ENCODE results near the gene PNMA6F. TPM values are rescaled to one million over a fixed set of nuclear protein-coding genes. Genes with fewer than 3 reads are reported as not detected.
"Not testable (repeated sequence)": the region's sequence is repeated elsewhere in the genome, so short reads cannot be mapped to it uniquely, and the experiment has no call there.

PNMA6F gene
- total RNA-seq, 2 experiments from 2014 or later: not detected

- CTCF ChIA-PET: no interaction called here
Observed at GRCh38 chrX:153310901-153311300, 10.7 kb downstream of the PNMA6F start.

DNA sequence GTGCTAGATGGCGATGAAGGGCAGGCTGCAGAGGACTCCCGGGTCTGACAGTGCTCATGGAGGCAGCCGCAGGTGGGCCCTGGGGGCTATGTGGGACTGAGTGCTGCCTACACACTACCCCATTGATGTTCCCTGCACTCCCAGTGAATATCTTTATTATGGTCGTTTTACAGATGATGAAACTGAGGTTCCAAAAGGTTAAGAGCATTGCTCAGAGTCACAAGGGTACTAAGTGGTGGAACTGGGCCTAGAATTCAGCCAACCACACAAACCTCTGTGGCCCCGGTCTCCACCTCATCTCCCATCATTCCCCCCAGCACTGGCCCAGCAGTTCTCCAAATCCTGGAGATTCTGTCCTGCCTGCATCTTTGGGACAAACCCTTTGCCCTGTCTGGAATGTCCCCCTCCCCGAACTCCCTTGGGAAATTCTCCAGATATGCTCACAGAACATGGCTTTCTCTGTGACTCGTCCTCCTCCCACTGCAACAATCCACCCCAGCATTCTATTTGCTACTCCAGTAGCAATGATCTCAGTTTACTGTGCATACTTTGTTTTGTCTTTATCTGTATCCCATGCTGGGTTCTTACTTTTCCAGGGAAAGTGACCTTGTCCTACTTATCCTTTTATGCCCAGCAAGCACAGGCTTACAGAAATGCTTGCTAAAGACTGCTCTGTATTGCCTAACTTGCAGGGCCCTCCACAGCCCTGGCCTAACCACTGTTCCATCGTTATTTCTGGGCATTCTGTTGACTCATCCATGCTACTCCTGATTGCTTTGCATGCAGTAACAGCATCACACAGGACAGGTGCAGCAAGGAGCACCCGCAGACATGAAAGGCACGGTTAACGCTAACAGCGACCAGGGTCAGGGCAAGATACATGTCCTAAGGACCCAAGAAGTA, 14.0 kb downstream of the PNMA6F start:
- intact Hi-C loops (cut with DNase I, micrococcal nuclease): no loop called here
- Mint-ChIP-seq H3K27me3 (peaks cover 6% of the 10 kb centered on the region), H3K4me1 (no peaks in the 10 kb centered on the region), H3K36me3 (ENCODE audit: low read depth) (no peaks in the 10 kb centered on the region), H3K4me3 (no peak overlapping the region), H3K9me3 (ENCODE audit: low read depth) (no peaks in the 10 kb centered on the region), H3K27ac (no peak overlapping the region)
- ATAC-seq: no peak
- DNase-seq: no peak
- ChIA-PET CTCF (no interaction called here), POLR2A (no interaction called here)

More at GRCh38 chrX:153310901-153311300, 10.7 kb downstream of the PNMA6F start:
- no peaks in the 10 kb centered on the region for H3K4me1 Mint-ChIP-seq
- no peak overlapping the region for H3K4me3 Mint-ChIP-seq
- no peak overlapping the region for H3K27ac Mint-ChIP-seq
- POLR2A ChIA-PET: no interaction called here
- intact Hi-C loops (cut with DNase I, micrococcal nuclease): no loop called here
- H3K27me3 Mint-ChIP-seq: no peaks in the 10 kb centered on the region
- ATAC-seq (no peak), DNase-seq (no peak)
- H3K36me3 Mint-ChIP-seq (ENCODE audit: low read depth): no peaks in the 10 kb centered on the region
- H3K9me3 Mint-ChIP-seq (ENCODE audit: low read depth): no peaks in the 10 kb centered on the region

DNA sequence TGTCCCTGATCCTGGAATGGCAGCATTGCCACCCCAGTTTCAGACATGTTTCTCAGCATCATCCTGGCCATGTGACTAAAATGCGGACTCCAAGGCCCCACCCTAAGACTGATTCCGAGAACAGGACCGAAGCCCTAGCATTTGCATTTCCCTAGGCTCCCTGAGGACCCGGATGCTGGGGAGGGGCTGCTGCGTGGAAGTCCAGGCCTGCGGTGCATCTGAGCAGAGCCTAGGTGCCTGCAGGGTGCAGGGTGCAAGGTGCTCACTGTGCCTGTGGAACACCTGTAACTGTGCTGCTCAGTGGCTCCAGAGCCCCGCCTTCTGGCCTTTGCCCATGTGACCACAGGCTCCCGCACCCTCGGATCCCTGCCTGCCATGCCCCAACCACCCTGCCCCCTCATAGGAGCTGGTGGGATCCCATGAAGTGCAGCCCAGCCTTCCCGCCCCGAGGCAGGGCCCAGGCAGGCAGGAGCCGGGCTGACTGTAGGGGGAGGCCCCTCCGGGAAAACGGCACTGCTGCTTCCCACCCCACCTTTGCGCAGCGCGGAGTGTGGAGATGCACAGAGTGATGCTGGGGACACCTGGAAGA, 14.9 kb downstream of the PNMA6F start:
- Mint-ChIP-seq H3K9me3 (ENCODE audit: low read depth) (no peaks in the 10 kb centered on the region), H3K4me3 (no peak overlapping the region), H3K27me3 (peaks cover 6% of the 10 kb centered on the region), H3K36me3 (ENCODE audit: low read depth) (no peaks in the 10 kb centered on the region), H3K4me1 (no peaks in the 10 kb centered on the region), H3K27ac (no peak overlapping the region)
- POLR2A ChIA-PET: no interaction called here
- intact Hi-C loops (cut with DNase I, micrococcal nuclease): no loop called here
- no peak for DNase-seq
- no peak for ATAC-seq
- CTCF ChIA-PET: no interaction called here

DNA sequence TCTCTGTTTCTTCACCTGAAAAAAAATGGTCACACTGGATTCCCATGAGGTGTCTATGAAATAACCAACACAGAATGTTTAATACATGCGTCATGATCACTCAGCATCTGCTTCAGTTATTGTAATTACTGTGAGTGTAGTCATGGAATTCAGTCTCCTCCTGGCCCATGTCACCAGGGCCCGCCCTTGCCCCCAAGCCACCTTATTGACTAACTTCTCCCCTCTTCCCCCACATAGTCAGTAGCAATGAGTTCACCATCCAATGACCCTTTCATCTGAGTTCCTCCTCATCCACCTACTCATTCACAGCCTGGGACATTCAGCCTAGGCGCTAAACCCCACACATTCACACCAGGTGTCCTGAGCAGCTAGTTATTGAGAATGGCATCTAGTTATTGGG, 15.6 kb downstream of the PNMA6F start:
- no peak overlapping the region for H3K4me3 Mint-ChIP-seq
- H3K9me3 Mint-ChIP-seq (ENCODE audit: low read depth): no peaks in the 10 kb centered on the region
- H3K27ac Mint-ChIP-seq: no peak overlapping the region
- H3K36me3 Mint-ChIP-seq (ENCODE audit: low read depth): no peaks in the 10 kb centered on the region
- no peak for DNase-seq
- POLR2A ChIA-PET: no interaction called here
- ATAC-seq: no peak
- H3K4me1 Mint-ChIP-seq: no peaks in the 10 kb centered on the region
- H3K27me3 Mint-ChIP-seq: peaks cover 6% of the 10 kb centered on the region
- CTCF ChIA-PET: no interaction called here
- intact Hi-C loops (cut with DNase I, micrococcal nuclease): no loop called here

GRCh38 chrX:153304988-153305736, 16.4 kb downstream of the PNMA6F start:
- no peaks in the 10 kb centered on the region for H3K4me1 Mint-ChIP-seq
- H3K36me3 Mint-ChIP-seq (ENCODE audit: low read depth): no peaks in the 10 kb centered on the region
- intact Hi-C loops (cut with DNase I, micrococcal nuclease): no loop called here
- H3K27me3 Mint-ChIP-seq: peaks cover 6% of the 10 kb centered on the region
- no peaks in the 10 kb centered on the region for H3K9me3 Mint-ChIP-seq (ENCODE audit: low read depth)
- ChIA-PET POLR2A (no interaction called here), CTCF (interaction anchor here (0.8 kb wide), 1 partner anchor 40 kb away, joined by 3 read pairs; no protein-coding TSS in a partner anchor)
- no peak for ATAC-seq
- H3K27ac Mint-ChIP-seq: no peak overlapping the region
- DNase-seq: no peak
- H3K4me3 Mint-ChIP-seq: no peak overlapping the region

- Mint-ChIP-seq H3K9me3 (ENCODE audit: low read depth) (no peaks in the 10 kb centered on the region), H3K4me3 (no peak overlapping the region), H3K36me3 (ENCODE audit: low read depth) (no peaks in the 10 kb centered on the region), H3K27ac (no peak overlapping the region), H3K27me3 (peaks cover 9% of the 10 kb centered on the region), H3K4me1 (no peaks in the 10 kb centered on the region)
- DNase-seq (no peak), ATAC-seq (no peak)
- POLR2A ChIA-PET: interaction anchor here (0.5 kb wide), 1 partner anchor 80 kb away, joined by 4 read pairs; no protein-coding TSS in a partner anchor
- intact Hi-C loops (cut with DNase I, micrococcal nuclease): no loop called here
- CTCF ChIA-PET: interaction anchor here (0.6 kb wide), 1 partner anchor 46 kb away, joined by 3 read pairs; no protein-coding TSS in a partner anchor
Observed at GRCh38 chrX:153303276-153304262, 18.0 kb downstream of the PNMA6F start.

DNA sequence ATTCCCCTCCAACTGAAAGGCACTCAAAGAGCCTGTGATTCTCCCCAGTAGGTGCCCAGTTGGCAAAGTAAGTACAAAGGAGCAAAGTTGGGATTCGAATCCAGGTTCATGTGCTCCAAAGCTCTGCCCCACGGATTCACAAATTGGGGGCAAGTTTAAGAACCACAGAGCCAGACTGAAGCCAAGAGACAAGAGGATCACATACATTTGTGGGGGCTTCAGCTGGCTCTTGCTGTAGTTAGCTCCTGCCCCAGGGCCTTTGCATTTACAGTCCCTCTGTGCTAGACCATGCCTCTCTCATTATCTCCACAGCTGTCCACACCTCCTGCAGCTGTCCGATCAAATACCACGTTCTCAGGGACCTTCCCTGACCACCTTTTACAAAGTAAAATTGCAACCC, 18.8 kb downstream of the PNMA6F start:
- ChIA-PET POLR2A (no interaction called here), CTCF (no interaction called here)
- DNase-seq: no peak
- no peak overlapping the region for H3K4me3 Mint-ChIP-seq
- H3K27me3 Mint-ChIP-seq: peaks cover 9% of the 10 kb centered on the region
- no peak overlapping the region for H3K27ac Mint-ChIP-seq
- no peaks in the 10 kb centered on the region for H3K4me1 Mint-ChIP-seq
- intact Hi-C loops (cut with DNase I, micrococcal nuclease): no loop called here
- no peaks in the 10 kb centered on the region for H3K9me3 Mint-ChIP-seq (ENCODE audit: low read depth)
- no peaks in the 10 kb centered on the region for H3K36me3 Mint-ChIP-seq (ENCODE audit: low read depth)
- no peak for ATAC-seq

DNA sequence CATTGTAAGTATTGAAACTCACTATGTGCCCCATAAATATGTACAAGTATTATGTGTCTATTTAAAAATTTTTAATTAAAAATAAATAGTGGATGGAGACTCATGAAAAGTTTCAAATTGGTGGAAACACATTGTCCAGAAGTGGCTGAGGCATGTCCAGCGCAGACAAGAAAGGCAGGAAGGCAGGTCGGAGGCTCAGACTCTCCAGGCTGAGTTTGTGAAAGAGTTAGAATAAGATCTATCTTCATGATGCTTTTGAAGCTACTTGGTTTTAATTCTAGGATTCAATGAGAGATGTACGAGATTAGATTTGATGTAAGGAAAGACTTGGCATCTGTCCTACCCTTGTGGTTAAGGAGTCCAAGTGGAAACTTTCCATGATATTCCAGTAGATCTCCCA, 19.8 kb downstream of the PNMA6F start:
- Mint-ChIP-seq H3K27ac (no peak overlapping the region), H3K4me3 (no peak overlapping the region), H3K27me3 (peaks cover 9% of the 10 kb centered on the region), H3K4me1 (no peaks in the 10 kb centered on the region), H3K9me3 (ENCODE audit: low read depth) (no peaks in the 10 kb centered on the region), H3K36me3 (ENCODE audit: low read depth) (no peaks in the 10 kb centered on the region)
- ChIA-PET POLR2A (no interaction called here), CTCF (no interaction called here)
- DNase-seq (no peak), ATAC-seq (no peak)
- intact Hi-C loops (cut with DNase I, micrococcal nuclease): no loop called here

DNA sequence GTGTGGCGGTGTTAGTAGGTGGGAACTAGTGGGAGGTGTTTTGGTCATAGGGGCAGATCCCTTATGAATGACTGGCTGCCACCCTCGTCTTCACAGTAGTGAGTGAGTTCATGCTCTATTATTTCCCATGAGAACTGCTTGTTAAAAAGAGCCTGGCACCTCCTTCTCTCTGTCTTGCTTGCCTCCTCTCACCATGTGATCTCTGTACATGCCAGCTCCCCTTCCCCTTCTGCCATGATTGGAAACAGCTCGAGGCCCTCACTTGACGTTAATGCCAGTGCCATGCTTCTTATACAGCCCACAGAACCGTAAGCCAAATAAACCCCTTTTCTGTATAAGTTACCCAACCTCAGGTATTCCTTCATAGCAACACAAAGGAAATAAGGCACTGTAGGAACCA, 21.7 kb downstream of the PNMA6F start:
- H3K27me3 Mint-ChIP-seq: peaks cover 9% of the 10 kb centered on the region
- H3K27ac Mint-ChIP-seq: no peak overlapping the region
- CTCF ChIA-PET: no interaction called here
- H3K4me1 Mint-ChIP-seq: no peaks in the 10 kb centered on the region
- POLR2A ChIA-PET: no interaction called here
- intact Hi-C loops (cut with DNase I, micrococcal nuclease): no loop called here
- H3K9me3 Mint-ChIP-seq (ENCODE audit: low read depth): no peaks in the 10 kb centered on the region
- H3K36me3 Mint-ChIP-seq (ENCODE audit: low read depth): no peaks in the 10 kb centered on the region
- no peak for ATAC-seq
- DNase-seq: no peak
- H3K4me3 Mint-ChIP-seq: no peak overlapping the region

GRCh38 chrX:153297376-153297775, 24.2 kb downstream of the PNMA6F start:
- H3K9me3 Mint-ChIP-seq (ENCODE audit: low read depth): no peaks in the 10 kb centered on the region
- intact Hi-C loops (cut with DNase I, micrococcal nuclease): no loop called here
- peaks cover 5% of the 10 kb centered on the region for H3K27me3 Mint-ChIP-seq
- no peak overlapping the region for H3K27ac Mint-ChIP-seq
- ATAC-seq (no peak), DNase-seq (no peak)
- ChIA-PET CTCF (no interaction called here), POLR2A (no interaction called here)
- no peaks in the 10 kb centered on the region for H3K36me3 Mint-ChIP-seq (ENCODE audit: low read depth)
- peaks cover 5% of the 10 kb centered on the region for H3K4me1 Mint-ChIP-seq
- no peak overlapping the region for H3K4me3 Mint-ChIP-seq

DNA sequence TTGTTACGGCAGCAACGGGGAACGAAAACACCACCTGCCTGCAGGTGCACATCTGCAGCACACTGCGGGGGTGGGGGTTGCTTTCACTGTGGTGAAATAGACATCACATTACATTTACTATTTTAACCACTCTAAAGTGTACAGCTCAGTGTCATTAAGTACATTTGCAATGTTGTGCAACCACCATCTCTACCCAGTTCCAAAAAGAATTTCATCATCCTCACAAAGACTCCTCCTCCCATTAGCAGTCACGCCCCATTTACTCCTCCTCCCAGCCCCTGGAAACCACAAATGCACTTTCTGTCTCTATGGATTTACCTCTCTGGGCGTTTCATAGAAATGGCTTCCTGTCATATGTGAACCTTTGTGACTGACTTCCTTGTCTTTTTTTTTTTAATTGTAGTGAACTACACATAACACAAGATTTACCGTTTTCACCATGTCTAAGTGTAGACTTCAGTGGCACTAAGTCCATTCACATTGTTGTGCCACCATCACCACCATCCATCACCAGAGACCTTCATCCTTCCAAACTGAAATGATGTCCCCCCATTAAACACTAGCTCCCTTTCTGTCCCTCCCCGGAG, 28.0 kb downstream of the PNMA6F start:
- H3K27ac Mint-ChIP-seq; H3K4me1 Mint-ChIP-seq; H3K4me3 Mint-ChIP-seq; intact Hi-C loops (cut with DNase I, micrococcal nuclease); POLR2A ChIA-PET; H3K9me3 Mint-ChIP-seq (ENCODE audit: low read depth); H3K27me3 Mint-ChIP-seq; CTCF ChIA-PET; H3K36me3 Mint-ChIP-seq (ENCODE audit: low read depth); DNase-seq: not testable (repeated sequence)
- peak; percentile 74 for ATAC-seq
